GM18858 (cell line): ENCODE results near the gene TMEM200B.
"Not testable (repeated sequence)": the region's sequence is repeated elsewhere in the genome, so short reads cannot be mapped to it uniquely, and the experiment has no call there.

Source experiments
- ATAC-seq: cut with Tn5 transposase; IDR thresholded peaks from one replicate; pipeline ENCODE4 v1.9.1; 2021; ENCODE audit not compliant: unreplicated experiment

TMEM200B gene

DNA sequence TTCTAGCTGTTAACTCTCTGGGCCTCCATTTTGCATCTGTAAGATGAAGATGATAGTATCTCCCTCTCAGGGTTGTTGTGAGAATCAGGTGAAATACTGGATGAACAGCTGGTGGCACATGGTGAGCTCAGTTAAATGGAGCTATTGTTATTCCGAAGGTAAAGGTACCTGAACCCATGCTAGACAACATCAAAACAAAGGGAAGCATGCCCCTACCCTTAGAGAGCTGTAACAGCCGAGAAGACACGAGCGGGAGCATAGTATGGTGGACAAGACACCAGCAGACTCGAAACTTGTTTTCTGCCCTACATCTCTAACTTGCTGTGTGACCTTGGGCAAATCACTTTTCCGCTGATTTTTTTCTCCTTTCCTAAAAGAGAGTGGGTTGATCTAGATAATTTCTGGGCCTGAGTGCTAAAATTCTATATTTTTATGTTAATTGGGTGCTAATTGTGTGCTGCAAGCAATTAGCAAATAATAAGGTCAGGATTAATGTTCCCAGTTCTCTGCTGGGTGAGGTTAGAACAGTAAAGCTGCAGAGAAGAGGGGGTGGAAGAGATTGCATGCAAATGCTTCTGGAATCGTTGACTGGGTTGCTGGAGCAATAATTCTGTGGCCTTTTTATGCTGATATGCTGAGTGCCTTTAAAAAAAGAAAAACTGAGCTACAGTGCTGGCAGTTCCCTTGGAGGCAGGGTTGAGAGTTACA lies 10.8 kb downstream of the TMEM200B start:
- no peak for ATAC-seq

- not testable (repeated sequence) for ATAC-seq
Observed at GRCh38 chr1:29108041-29108440, 15.7 kb downstream of the TMEM200B start.

DNA sequence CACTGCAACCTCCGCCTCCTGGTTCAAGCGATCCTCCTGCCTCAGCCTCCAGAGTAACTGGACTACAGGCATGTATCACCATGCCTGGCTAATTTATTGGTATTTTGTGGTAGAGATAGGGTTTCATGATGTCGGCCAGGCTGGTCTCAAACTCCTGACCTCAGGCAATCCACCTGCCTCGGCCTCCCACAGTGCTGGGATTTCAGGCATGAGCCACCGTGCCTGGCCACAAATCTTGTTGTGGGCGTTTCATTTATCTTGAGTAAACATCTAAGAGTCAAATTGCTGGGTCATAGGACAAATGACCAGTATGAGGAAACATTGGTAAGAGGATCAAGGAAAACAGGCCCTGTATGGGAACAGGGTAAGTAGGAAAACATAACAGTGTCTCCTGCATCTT lies 17.9 kb downstream of the TMEM200B start:
- ATAC-seq = no peak

DNA sequence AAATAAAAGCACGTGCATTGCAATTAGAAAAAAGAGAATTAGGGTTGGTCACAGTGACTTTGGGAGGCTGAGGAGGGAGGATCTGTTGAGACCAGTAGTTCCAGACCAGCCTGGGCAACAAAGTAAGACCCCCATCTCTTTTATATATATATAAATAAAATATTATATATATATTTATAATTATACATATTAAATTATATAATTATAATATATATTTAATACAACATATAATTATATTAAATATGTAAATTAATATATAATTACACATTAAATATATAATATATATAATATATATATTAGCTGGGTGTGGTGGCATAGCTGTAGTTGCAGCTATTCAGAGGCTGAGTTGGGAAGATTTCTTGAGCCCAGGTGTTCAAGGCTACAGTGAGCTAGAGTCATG lies 23.2 kb downstream of the TMEM200B start:
- ATAC-seq = no peak

- no peak for ATAC-seq
Observed at GRCh38 chr1:29099286-29099685, 24.4 kb downstream of the TMEM200B start.

- ATAC-seq = no peak
Observed at GRCh38 chr1:29096231-29096886, 27.3 kb downstream of the TMEM200B start.

DNA sequence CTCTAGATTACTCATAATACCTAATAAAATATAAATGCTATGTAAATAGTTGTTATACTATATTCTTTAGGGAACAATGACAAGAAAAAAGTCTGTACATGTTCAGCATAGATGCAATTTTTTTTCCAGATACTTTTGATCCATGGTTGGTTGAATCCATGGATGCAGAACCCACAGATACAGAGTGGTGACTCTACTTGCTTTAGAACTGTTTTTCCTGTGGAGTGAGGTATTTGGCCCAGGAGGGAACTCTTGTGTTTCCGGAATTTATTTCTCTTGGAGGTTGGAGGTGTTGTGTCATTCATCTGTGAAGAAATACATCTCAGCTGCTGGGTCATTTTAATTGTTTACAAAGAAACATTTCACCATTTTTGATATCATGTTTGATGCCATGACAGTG lies 28.7 kb downstream of the TMEM200B start:
- no peak for ATAC-seq

GRCh38 chr1:29094433-29094832 lies 29.3 kb downstream of the TMEM200B start:
- no peak for ATAC-seq

- ATAC-seq = not testable (repeated sequence)
Observed at GRCh38 chr1:29092704-29093103, 31.0 kb downstream of the TMEM200B start.

DNA sequence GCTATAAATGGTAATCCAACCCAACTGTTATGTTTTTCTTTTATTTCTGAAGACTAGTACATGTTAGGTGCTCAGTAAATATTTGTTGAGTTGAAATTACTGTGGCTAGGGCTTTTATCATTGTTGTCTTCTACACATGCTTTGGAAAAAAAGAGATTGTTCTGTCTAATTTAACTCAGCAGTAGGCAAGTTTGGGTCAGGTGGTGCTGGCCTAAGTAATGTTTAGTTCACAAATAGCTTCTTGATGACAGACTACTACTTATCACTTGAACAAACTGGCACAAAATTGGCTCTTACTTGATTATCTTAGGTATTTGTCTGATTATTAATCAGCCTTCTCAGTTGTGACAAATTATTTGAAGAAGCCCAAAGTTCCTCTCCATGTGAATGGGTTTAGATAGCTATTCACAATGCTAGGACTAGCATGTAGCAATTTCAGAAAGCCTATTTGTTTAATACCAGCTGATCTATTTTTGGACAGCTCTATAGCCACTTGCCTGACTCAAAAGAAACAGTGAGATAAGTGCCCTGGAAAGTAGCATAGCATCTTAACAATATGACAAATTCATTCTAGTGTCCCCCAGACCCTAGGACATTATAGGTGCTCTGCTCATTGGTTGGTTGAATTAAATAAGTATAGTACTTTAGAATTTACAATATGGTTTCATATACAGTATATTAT lies 32.6 kb downstream of the TMEM200B start:
- ATAC-seq = no peak

DNA sequence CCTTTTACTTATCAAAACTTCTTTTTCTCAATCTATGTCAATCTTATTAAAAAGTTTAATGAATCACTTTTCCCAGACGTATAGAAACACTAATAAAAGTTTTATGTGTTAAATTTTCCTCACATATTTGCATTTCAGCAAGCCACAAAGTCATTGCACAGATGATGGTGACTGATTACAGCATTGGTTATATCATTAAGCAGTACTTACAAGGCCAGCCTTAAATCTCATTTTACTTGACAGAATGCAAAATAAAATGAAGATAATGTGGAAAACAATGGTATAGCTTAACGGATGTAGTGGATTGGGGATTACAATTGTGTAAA lies 39.5 kb downstream of the TMEM200B start:
- ATAC-seq = no peak

GRCh38 chr1:29083317-29084195 lies 40.1 kb downstream of the TMEM200B start:
- ATAC-seq = no peak

DNA sequence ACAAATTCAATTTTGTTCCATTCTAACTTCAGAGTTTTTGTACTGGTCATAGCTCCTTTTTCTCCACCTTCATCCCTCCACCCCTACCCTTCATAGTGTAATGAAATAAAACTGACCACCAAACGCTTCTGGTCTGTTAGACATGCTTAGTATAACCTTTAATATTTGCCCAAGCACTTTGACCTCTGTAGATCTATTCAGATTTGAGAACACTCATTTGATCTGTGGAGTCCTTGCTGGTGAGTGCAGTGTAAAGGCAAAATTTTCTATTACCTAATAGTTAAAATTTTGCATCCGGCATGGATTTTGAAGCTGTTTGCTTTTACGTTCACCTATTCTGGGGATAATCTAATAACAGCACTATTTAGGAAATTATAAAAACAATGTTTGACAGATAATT lies 41.2 kb downstream of the TMEM200B start:
- ATAC-seq = no peak

- no peak for ATAC-seq
Observed at GRCh38 chr1:29081201-29081600, 42.5 kb downstream of the TMEM200B start.

DNA sequence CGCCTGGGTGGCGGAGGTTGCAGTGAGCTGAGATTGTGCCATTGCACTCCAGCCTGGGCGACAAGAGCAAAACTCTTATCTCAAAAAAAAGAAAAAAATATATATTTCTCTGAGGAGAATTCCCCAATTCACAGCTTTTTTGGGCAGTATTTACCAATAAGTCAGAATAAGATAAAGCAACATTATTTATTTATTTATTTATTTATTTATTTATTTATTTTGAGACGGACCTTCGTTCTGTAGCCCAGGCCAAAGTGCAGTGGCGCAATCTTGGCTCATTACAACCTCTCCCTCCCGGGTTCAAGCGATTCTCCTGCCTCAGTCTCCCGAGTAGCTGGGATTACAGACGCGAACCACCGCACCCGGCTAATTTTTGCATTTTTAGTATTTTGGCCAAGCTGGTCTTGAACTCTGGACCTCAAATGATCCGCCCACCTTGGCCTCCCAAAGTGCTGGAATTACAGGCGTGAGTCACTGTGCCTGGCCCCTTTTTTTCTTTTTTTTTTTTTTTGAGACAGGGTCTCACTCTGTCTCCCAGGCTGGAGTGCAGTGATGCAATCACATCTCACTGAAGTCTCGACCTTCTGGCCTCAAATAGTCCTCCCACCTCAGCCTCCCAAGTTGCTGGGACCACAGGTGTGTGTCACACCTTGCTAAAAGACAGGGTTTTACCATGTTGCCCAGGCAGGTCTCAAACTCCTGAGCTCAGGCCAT lies 43.6 kb downstream of the TMEM200B start:
- not testable (repeated sequence) for ATAC-seq

DNA sequence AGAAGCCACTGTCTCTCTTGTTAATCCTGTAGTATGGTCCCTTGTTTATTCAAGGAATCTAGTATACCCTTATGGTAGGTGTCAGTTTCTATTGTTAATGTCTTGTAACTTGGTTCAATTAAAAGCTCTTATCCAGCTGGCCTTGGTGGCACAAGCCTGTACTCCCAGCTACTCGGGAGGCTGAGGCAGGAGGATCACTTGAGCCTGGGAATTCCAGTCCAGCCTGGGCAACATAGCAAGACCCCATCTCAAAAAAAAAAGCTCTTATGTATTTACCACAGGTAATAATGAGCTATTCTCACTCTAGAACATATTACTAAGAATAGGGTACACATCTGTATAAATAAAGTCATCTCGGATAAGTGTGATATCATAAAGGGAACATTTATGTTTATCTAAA lies 46.5 kb downstream of the TMEM200B start:
- ATAC-seq = no peak
